ENCODE data around the gene IGSF8. TPM values are rescaled to one million over a fixed set of nuclear protein-coding genes. Genes with fewer than 3 reads are reported as not detected.

IGSF8 gene
- total RNA-seq (2021), result 86.7 to 101 TPM (median 95.1 TPM) in 3 replicates
- Bru-seq, nascent RNA, result percentile 80 among the genes with signal in this experiment
- long read RNA-seq, experiment 1, transcript IGSF8-201 (7 exons, 2,343 nt), result major isoform, 186 of 280 reads
- long read RNA-seq, experiment 1, transcript IGSF8-202 (7 exons, 2,366 nt), result minor isoform, 7 of 280 reads
- long read RNA-seq, experiment 1, partial matches to known transcripts, result 25 of 280 reads
- long read RNA-seq, experiment 1, other reads (novel, unspliced or antisense), result 62 of 280 reads
- long read RNA-seq, experiment 2, transcript IGSF8-201 (7 exons, 2,343 nt), result major isoform, 53 of 102 reads
- long read RNA-seq, experiment 2, partial matches to known transcripts, result 32 of 102 reads
- long read RNA-seq, experiment 2, other reads (novel, unspliced or antisense), result 13 of 102 reads
- long read RNA-seq, experiment 3, transcript IGSF8-201 (7 exons, 2,343 nt), result major isoform, 35 of 41 reads
- long read RNA-seq, experiment 3, partial matches to known transcripts, result 2 of 41 reads
- long read RNA-seq, experiment 3, other reads (novel, unspliced or antisense), result 3 of 41 reads

GRCh38 chr1:160097911-160098851, at the start of gene IGSF8:
Gene IGSF8 (minus strand): TSS chr1:160098619. CDS start chr1:160098472, 147 bp downstream.
- CTCF ChIA-PET, result interaction anchor here (1.1 to 6.5 kb wide), 21 partner anchors 10 to 318 kb away, joined by 3 to 170 read pairs (median 9); partner anchors contain the start of gene ATP1A2

More at GRCh38 chr1:160097911-160098851, at the start of gene IGSF8:
- POLR2A ChIA-PET, result interaction anchor here (0.8 to 2.1 kb wide), 6 partner anchors 10 to 164 kb away, joined by 3 to 6 read pairs (median 4); partner anchors contain the start of genes ATP1A2 and DCAF8
- Mint-ChIP-seq H3K9me3 (no peaks in the 10 kb centered on the region), H3K27ac (peak within 1 kb of the TSS; percentile 88), H3K4me3 (peak within 1 kb of the TSS; percentile 87), H3K4me1 (peaks cover 63% of the 10 kb centered on the region), H3K27me3 (ENCODE audit: low read depth) (peaks cover 5% of the 10 kb centered on the region; the same call in 1 of the 2 replicates), H3K36me3 (peaks cover 12% of the 10 kb centered on the region; the same call in 1 of the 2 replicates)
- no peak for TF ChIP-seq HMGXB4 (CRISPR knock-in tag; IDR thresholded peaks at IDR 0.05)
- no peak for TF ChIP-seq CREM (CRISPR knock-in tag; IDR thresholded peaks at IDR 0.05)
- TF ChIP-seq FOXP1 (CRISPR knock-in tag; IDR thresholded peaks at IDR 0.05; ENCODE audit: borderline replicate concordance), result peak; percentile 62; the same call in 1 of the 2 replicates
- TF ChIP-seq CREB1 (CRISPR knock-in tag; IDR thresholded peaks at IDR 0.05), result no peak
- TF ChIP-seq ZMAT4 (CRISPR knock-in tag; IDR thresholded peaks at IDR 0.05), result no peak
- TF ChIP-seq ZBTB43 (CRISPR knock-in tag; IDR thresholded peaks at IDR 0.05), result peak; percentile 60; the same call in 1 of the 2 replicates
- TF ChIP-seq FOXJ3 (CRISPR knock-in tag; IDR thresholded peaks at IDR 0.05; ENCODE audit: borderline replicate concordance), result no peak
- 0 out of 2 replicates have a peak, but pooled peaks have one; percentile 21 for TF ChIP-seq E2F5 (CRISPR knock-in tag; IDR thresholded peaks at IDR 0.05)
- TF ChIP-seq ZNF532 (CRISPR knock-in tag; IDR thresholded peaks at IDR 0.05; ENCODE audit: borderline replicate concordance), result no peak
- no peak for TF ChIP-seq ZNF671 (CRISPR knock-in tag; IDR thresholded peaks at IDR 0.05)
- no peak for TF ChIP-seq ATF3 (CRISPR knock-in tag; conservative IDR thresholded peaks at IDR 0.05)
- TF ChIP-seq NR3C1 (CRISPR knock-in tag; conservative IDR thresholded peaks at IDR 0.05; ENCODE audit: low read depth), result no peak
- peak; percentile 98 for TF ChIP-seq SP1 (CRISPR knock-in tag; conservative IDR thresholded peaks at IDR 0.05)
- no peak for TF ChIP-seq USF1 (CRISPR knock-in tag; IDR thresholded peaks at IDR 0.05)
- peak; percentile 95 for DNase-seq (ENCODE audit: low spot score)
- peak; percentile 10 for ATAC-seq

Measured in WTC11 (cell line).